NCI-H2107 (cell line): Measurements from ENCODE around the gene SYVN1.
"Not testable (repeated sequence)": the region's sequence is repeated elsewhere in the genome, so short reads cannot be mapped to it uniquely, and the experiment has no call there.

ENCODE experiments used
- DNase-seq: peaks from one replicate; lab custom pipeline; 2025; lab: John Stamatoyannopoulos, UW

The SYVN1 gene

DNA sequence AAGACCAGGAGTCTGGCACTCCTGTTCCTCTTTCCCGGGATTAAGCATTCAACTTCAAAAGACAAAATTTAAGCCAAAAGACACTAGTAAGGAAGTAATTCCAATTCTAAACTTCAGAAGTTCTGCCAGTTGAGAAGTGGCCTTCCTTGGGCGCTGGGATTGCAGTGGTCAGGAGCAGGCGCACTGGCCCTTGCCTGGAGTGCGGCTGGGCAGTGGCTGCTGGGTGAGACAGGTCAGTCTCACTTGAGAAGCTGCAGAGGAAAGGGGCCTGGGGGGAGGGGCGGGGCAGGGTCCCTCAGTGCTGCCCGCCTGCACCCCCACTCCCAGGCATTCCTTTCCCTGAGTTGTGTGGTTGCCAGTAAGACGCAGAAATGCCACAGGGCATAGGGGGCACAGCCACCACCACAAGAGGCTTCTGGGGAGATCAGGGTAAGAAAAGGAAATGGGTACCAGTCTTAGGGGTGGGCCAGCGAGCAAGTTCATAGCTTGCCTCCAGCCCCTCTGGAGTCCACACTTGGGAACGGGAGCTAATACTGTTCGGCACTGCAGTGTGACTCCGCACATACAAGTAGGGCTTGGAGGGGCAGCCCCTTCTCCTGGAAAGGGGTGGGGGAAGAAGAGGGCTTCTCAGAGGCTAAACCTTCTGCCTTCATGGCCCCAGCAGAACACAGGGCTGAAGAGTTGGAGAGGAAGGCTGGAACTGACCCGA, 6.7 kb downstream of the SYVN1 start:
- DNase-seq, result no peak

DNA sequence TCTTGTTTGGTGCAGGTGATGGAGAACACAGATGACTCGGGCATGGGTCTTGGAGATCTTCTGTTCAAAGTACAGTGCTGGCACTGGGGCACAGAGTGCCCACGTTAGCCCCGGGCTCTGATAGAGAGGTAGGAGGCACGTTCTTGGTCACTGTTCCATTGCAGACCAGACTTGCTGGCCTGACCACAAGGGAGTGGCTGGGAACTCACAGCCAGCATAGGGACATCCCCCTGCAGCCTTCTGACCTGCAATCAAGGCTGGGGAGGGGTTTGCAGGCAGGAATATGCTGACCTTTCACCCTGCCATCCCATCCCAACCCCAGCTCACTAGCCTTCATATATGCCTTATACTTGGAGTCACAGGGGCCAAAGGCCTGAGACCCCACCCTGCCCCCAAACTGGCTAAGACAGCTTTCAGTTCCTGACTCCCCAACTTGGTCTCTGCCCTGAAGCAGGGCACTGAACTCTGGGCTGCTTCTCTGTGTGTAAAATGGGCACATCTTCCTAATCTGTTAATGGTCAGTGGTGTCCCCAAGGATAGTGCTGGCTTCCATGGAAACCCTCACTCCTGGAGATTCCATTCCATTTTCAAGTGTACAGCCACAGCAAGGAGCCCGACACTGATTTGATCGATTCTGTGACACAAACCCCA, 7.6 kb downstream of the SYVN1 start:
- DNase-seq, result no peak

DNA sequence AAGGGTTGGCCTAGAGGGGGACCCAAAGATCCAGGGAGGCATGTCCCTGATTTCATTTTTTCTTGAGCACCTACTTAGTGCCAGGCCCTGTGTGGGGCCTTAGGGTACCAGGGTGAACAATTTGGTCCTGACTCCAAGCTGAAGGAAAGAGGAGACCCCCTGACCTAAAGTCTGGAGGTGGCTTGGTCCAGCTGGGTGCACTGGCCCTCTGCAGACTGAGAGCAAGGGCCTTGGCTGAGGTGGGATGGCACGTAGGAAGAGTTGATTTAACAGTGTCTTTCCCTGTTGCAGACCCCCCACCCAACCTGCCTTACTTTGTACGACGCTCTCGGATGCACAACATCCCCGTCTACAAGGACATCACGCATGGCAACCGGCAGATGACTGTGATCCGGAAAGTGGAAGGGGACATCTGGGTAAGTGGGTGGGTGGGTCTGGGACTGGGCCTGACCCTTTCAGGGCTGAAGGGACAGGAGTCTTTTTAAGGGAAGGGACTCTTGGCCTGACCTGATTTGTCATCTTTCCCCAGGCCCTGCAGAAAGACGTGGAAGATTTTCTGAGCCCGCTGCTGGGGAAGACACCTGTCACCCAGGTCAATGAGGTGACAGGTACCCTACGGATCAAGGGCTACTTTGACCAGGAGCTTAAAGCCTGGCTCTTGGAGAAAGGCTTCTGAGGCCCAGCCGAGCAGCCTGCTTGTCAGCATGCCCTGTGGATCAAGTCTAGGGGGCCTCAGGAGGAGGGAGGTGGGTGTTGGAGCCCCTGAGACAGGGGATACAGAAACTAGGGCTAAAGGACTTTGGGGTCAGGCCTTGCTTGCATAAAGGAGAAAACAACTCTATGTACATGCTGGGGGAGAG, 8.9 kb downstream of the SYVN1 start:
- DNase-seq, result no peak

DNA sequence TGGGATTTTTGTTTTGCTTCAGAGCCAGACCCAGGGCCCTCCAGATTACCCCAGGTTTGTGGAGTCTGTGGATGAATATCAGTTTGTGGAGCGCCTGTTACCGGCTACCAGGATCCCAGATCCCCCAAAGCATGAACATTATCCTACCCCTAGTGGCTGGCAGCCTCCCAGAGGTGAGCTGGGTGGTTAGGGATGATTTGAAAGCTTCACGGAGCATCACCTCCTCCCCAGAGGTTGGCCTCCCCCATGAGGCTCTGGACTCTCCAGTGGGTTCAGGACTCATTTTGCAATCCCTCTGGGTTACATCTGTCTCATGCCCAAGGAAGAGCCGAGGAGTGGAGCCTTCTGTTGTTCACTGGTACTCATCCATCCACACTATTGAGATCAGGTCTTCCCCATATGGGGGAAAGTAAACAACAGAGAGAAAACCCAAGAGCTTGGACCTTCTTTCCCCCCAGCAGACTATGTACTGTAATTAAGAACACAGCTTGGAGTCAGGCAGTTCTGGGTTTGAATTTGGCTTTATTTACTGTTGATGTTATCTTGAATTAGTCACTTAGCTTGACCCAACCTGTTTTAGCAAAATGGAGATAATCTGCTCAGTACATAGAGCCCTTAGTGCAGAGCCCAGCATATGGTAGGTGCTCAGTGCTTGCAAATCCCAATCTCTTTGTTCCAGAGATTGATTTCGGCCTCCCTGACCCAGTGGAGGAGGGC, 9.7 kb downstream of the SYVN1 start:
- DNase-seq, result no peak

DNA sequence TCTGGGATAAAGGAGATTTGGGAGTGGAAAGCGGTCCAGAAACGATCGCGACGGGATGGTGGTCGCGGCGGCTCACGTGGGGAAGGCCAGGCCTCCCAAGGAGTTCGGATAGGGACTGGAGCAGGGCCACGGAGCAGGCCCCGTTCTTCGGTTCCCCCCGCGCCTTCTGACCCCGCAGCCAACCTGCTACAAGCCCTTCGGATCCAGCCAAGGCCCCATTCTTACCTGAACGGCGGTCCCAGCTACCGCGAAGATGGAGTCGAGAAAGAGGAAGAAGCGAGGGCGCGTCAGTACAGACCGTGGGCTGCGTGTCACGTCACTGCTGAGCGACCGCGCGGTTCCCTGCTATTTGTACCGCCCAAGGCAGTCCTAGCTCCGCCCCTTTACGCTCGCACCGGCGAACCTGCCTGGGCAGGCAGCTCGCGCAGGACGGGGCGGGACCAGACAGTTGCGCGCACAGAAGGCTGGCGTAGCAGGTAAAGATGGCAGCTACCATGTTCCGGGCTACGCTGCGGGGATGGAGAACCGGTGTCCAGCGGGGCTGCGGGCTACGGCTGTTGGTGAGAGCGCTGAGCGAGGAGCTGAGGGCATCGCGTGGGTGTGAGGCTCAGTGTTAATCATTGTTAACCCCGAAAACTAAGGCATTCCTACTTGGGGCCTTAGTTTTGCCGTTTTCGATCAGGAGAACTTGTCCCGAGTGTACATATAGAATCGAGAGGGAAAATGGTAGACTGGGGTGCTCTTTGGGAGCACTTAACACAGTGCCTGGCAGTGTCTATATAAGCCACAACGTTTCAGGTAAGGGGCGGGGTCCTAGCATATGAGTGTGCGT, 12.2 kb downstream of the SYVN1 start, which contains the start of the genes FAU and MRPL49:
TSS of gene FAU (minus strand) at position 270 of the 832 bp plus-strand sequence. CDS start 321 bp downstream, outside the sequence.
TSS of gene MRPL49 (plus strand) at position 457 of the 832 bp plus-strand sequence. CDS start at position 483, 26 bp downstream.
- peak; percentile 95 for DNase-seq

DNA sequence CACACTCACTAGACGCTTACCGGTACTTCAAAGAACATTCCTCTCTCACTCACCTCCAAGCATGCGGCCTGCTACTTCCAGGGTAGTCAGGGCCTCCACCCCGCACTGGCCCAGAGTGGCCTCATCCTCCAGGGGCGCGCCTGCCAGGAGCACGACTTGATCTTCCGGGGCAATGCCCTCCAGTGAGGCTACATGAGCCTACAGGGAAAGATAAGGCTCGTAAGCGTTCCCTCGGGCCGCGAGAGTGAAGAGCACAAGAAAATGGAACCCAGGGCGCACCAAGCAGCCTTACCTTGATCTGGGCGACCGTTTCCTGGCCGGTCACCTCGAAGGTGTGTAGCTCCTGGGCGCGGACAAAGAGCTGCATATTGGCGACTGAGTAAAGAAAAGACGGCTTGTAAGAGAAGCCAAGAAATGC, 12.9 kb downstream of the SYVN1 start:
- DNase-seq, result no peak

DNA sequence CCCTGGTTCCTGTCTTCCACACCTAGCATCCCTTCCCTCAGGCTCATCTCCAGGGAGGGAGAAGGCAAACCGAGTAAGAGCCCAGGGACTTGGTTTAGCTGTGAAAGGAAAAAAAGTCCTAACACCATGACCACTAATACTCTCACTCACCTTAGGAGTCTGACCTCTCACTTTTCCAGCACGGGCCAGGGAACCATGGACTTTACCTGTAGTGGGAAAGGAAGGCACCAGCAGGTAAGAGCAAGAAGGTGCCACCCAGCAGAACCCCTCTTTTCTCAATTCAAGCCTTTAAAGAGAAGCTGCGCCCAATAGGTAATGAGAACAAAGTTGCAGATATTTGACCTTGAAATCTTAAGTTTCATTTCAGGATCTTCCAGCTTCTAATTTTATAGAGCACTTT, 13.5 kb downstream of the SYVN1 start:
- no peak for DNase-seq

DNA sequence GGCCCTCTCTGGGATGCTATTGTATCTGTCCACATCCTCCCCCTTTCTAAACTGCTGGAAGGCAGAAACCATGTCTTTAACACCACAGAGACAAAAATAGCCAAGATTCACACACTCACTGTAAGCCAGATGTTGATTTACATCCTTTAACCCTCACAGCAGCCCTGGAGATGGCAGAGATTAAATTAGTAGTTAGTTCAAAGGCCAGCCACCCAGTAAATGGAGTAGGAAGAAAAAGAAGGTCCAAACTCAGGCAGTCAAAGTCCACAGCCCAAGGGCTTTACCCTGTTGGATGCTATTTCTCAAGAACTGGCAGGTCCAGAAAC, 14.7 kb downstream of the SYVN1 start:
- DNase-seq, result no peak

DNA sequence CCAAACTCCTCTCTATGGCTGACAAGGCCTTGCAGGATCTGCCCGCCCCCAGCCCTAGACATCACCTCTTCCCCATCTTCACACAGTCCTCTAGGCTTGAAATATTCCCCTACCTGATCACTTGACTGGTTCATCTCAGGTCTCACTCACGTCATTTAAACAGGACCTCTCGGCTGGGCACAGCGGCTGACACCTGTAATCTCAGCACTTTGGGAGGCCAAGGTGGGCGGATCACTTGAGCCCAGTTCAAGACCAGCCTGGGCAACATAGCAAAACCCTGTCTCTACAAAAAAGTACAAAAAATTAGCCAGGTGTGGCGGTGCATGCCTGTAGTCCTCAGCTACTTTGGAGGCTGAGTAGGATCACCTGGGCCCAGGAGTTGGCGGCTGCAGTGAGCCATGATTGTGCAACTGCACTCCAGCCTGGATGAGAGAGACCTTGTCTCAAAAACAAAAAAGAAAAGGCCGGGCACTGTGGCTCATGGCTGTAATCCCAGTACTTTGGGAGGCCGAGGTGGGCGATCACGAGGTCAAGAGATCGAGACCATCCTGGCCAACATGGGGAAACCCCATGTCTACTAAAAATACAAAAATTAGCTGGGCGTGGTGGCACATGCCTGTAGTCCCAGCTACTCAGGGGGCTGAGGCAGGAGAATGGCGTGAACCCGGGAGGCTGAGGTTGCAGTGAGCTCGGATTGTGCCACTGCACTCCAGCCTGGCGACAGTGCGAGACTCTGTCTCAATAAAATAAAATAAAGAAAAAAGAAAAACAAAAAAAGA, 15.2 kb downstream of the SYVN1 start:
- not testable (repeated sequence) for DNase-seq

DNA sequence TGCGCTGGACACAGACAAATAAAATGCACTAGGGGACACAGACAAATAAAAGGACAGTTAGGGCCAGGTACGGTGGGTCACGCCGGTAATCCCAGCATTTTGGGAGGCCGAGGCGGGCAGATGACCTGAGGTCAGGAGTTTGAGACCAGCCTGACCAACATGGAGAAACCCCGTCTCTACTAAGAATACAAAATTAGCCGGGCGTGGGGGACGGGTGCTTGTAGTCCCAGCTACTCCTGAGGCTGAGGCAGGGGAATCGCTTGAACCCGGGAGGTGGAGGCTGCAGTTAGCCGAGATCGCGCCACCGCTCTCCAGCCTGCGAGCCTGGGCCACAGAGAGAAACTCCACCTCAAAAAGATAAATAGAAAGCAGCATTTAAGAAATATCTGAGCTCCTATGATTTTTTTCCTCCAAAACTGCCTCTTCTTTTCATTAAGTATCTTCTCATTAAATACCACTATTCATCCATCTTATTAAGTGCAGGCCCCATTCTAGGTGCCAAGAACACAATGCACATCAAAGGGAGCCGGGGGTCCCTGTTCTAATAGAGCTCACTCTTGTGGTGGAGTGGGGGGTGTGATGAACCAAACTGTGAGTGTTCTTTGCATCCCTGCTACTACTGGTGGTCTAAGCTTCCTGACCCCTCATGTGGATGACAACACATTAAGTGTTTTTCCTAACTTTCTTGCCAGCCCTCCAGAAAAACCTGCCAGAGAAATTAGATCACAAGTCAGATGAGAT, 16.1 kb downstream of the SYVN1 start:
- DNase-seq, result no peak

DNA sequence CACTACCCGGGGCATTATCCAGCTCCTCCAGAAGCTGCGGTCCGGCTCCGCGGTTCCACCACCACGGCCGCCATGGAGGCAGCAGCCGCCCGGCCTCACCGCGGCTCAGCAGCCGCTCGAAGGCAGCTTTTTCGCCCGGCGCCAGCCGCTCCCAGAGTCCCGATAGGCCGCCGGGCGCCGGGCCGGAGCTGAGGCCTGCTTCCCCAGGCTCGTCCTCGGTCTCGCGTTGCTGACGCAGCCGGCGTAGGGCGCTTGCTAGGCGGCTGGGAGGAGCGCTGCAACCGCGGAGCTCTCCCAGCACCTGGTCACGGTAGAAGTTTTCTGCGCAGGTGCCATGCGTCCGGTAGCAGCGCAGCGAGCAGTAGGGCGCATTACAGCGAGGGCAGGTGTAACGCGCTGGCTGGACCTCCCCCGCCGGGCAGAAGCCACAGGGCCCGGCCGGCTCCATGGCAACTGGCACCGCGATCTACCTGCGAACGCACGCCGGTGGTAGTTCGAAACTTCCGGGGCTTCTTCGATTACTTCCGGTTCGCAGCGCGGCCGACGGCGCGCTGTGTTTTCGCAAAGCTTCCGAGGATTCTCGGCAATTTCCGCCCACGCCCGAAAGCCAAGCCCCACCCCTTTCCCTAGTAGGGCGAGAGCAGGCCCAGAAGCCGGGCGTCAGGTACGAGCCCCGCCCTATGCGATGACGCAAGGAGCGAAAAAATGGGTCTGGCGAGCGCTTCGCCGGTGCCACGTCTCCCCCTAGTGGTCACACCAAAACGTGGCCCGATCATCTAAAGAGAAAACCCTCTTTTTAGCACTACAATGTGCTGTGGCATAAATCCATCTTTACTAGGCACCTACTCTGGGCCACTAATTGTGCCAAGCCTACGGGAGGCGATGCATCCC, 16.9 kb downstream of the SYVN1 start, which contains the start of gene ZNHIT2:
TSS of gene ZNHIT2 (minus strand) at position 496 of the 891 bp plus-strand sequence. CDS start at position 448, 48 bp downstream.
- DNase-seq, result peak; percentile 99

DNA sequence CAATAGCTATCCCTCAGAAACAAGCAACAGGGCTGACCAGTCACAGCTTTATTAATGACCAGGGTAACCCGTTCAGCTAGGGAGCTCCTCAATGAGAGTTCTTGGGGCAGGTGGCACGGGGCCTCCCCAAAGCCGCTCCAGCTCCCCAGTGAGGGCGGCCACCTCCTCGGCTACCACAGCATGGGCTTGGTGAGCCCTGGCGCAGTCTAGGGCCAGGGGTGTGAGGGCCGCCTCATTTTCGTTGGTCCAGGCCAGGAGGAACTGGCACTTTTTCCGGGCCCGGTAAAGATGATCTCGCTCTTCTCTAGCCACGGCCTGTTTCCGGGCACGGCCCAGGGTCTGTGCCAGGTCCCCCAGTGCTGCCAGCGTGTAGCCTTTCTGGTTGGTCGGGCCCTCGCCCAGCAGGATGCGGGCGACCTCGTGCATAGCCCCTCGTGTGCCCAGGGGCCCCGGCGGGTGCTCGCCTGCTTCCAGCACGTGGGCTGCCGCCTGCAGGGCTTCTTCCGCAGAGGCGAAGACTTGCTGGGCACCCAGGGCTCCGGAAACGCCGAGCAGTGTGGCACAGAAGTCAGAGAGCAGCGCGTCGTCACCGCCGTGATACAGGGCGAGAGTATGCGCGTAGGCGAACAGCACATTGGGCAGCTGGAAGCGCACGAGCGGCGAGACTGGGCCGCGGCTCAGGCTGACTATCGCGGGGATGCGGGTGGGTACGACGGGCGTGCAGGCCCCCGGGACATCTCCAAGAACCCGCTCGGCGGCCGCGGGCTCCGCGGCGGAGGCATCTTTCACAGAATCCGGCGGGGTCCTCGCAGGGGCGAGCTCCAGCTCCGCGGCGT, 17.7 kb downstream of the SYVN1 start:
- no peak for DNase-seq

DNA sequence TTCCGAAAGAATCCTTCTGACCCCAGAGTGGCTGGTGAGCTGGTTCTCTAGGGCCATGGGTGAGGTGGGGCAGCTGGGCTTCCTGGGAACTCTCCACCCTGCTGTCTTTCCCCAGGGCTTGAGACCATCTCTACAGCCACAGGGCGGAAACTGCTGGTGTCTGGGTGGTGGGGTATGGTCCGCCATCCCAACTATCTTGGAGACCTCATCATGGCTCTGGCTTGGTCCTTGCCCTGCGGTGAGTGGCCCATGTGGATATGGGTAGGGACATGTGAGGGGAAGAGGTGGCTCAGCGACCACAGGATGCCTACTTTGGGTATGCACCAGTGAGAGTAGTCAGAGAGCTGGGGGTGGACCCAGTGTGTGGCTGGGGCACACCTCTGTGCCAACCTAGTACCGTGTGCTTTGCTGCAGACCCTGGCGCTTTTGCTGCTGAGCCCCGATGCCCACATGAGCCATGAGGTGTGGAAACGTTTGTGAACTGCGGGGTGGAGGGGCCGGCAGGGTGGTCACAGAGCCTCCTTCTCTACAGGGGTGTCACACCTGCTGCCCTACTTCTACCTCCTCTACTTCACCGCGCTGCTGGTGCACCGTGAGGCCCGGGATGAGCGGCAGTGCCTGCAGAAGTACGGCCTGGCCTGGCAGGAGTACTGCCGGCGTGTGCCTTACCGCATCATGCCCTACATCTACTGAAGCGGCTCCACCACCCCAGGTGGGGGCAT, 18.8 kb downstream of the SYVN1 start:
- no peak for DNase-seq

DNA sequence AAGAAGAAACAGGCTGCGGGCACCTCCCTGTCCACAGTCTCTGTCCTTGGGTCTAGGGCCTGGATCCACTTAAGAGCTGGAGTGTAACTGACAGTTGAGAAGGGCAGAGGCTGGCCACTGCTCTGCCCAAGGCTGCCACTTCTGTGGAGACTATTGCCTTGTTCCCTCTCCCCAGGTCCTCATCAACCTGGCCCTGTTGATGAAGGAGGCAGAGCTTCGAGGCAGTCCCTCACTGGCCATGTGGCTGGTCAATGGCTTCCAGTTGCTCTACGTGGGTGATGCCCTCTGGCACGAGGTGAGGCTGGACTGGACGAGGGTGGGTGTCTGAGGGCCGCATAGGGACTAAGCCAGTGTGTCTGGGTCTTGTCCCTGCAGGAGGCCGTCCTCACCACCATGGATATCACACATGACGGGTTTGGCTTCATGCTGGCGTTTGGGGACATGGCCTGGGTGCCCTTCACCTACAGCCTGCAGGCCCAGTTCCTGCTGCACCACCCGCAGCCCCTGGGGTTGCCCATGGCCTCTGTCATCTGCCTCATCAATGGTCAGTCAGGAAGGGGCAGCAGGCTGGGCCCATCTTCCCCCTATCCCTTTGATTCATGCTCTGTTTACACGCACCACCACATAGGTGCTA, 19.7 kb downstream of the SYVN1 start:
- no peak for DNase-seq

DNA sequence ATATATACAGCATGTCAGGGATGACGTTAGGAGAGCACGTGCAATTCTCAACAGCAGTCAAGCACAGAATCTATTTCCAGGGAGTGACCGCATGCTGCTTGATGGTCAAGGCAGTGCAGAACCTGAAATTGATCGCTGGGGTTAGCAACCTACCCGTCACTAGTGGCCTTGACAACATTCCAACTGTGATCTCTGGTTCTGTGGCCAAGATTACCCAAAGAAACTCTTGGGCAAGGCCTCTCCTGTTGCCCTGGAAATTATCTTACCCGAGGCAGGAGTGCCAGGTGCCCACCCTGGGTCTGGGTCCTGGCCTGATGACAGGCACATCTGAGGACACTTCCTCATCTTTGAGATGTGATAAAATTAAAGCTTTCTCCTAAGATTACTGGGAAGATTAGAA, 20.5 kb downstream of the SYVN1 start:
- DNase-seq, result no peak

DNA sequence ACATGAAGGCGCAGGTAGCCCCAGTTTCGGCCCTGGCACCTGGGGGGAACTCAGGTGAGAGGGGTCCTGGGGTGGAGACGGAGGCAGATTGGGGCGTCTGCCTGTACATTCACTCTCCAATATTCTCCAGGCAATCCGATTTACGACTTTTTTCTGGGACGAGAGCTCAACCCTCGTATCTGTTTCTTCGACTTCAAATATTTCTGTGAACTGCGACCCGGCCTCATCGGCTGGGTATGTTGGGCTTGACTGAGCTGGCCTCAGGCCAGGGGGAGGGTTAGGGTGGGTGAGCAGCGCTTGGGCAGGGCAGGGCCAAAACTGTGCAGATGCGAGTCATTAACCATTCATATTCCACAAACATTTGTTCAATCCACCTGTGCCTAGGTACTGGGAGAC, 21.0 kb downstream of the SYVN1 start:
- DNase-seq, result no peak
